ENCODE data around the gene HAPLN3. TPM values are rescaled to one million over a fixed set of nuclear protein-coding genes. Genes with fewer than 3 reads are reported as not detected.

Gene HAPLN3
- total RNA-seq, 1 experiment from 2014 or later, result 4.1 TPM

- no peak for DNase-seq (ENCODE audit: low read depth)
Observed at GRCh38 chr15:88864861-88865497, 30.4 kb downstream of the HAPLN3 start.

GRCh38 chr15:88863412-88863811, 31.9 kb downstream of the HAPLN3 start:
- no peak for DNase-seq (ENCODE audit: low read depth)

GRCh38 chr15:88860212-88860611, 35.1 kb downstream of the HAPLN3 start:
- DNase-seq (ENCODE audit: low read depth), result no peak

- DNase-seq (ENCODE audit: low read depth), result no peak
Observed at GRCh38 chr15:88859550-88859949, 35.8 kb downstream of the HAPLN3 start.

GRCh38 chr15:88858934-88859333, 36.4 kb downstream of the HAPLN3 start:
- no peak for DNase-seq (ENCODE audit: low read depth)

GRCh38 chr15:88852476-88852875, 42.9 kb downstream of the HAPLN3 start:
- no peak for DNase-seq (ENCODE audit: low read depth)

- no peak for DNase-seq (ENCODE audit: low read depth)
Observed at GRCh38 chr15:88849376-88850072, 45.8 kb downstream of the HAPLN3 start.

- no peak for DNase-seq (ENCODE audit: low read depth)
Observed at GRCh38 chr15:88848203-88848602, 47.1 kb downstream of the HAPLN3 start.

- no peak for DNase-seq (ENCODE audit: low read depth)
Observed at GRCh38 chr15:88847144-88847543, 48.2 kb downstream of the HAPLN3 start.

- no peak for DNase-seq (ENCODE audit: low read depth)
Observed at GRCh38 chr15:88845616-88846015, 49.7 kb downstream of the HAPLN3 start.

- DNase-seq (ENCODE audit: low read depth), result no peak
Observed at GRCh38 chr15:88844749-88845386, 50.5 kb downstream of the HAPLN3 start.

GRCh38 chr15:88843334-88843733, 52.0 kb downstream of the HAPLN3 start:
- DNase-seq (ENCODE audit: low read depth), result no peak

GRCh38 chr15:88842156-88842555, 53.2 kb downstream of the HAPLN3 start:
- DNase-seq (ENCODE audit: low read depth), result no peak

- DNase-seq (ENCODE audit: low read depth), result no peak
Observed at GRCh38 chr15:88841236-88841635, 54.1 kb downstream of the HAPLN3 start.

- no peak for DNase-seq (ENCODE audit: low read depth)
Observed at GRCh38 chr15:88839961-88840360, 55.4 kb downstream of the HAPLN3 start.

GRCh38 chr15:88839146-88839545, 56.2 kb downstream of the HAPLN3 start:
- DNase-seq (ENCODE audit: low read depth), result no peak

- DNase-seq (ENCODE audit: low read depth), result no peak
Observed at GRCh38 chr15:88838667-88839066, 56.7 kb downstream of the HAPLN3 start.

- DNase-seq (ENCODE audit: low read depth), result peak; percentile 15
Observed at GRCh38 chr15:88835646-88836045, 59.7 kb downstream of the HAPLN3 start.

GRCh38 chr15:88835119-88835518, 60.2 kb downstream of the HAPLN3 start:
- no peak for DNase-seq (ENCODE audit: low read depth)

GRCh38 chr15:88834211-88834812, 61.0 kb downstream of the HAPLN3 start:
- DNase-seq (ENCODE audit: low read depth), result peak; percentile 12

- DNase-seq (ENCODE audit: low read depth), result no peak
Observed at GRCh38 chr15:88833731-88834100, 61.6 kb downstream of the HAPLN3 start.
